Lung (tissue), 12 donors: Measurements from ENCODE around the gene CD200. TPM values are rescaled to one million over a fixed set of nuclear protein-coding genes. Genes with fewer than 3 reads are reported as not detected.
A peak's percentile ranks its signal among the peaks of the same experiment; 100 is the strongest.

Experiments
- ATAC-seq: fragments of 200-7000 bp; cut with Tn5 transposase; one replicate; pipeline ENCODE4 v1.9.1; 2020; ENCODE audit warnings: moderate number of reproducible peaks; ENCODE audit not compliant: insufficient read depth, low FRiP score
- DNase-seq, 3 donors: peaks; one replicate each; pipeline ENCODE4 v3.0.0-alpha.2; 2013 to 2017
- H3K27ac ChIP-seq, 2 donors: one replicate each; pipeline ENCODE4 v1.5.1; 2013; ENCODE audit warnings: mild to moderate bottlenecking in 2 of 2, moderate library complexity in 2 of 2, control low read depth in 1 of 2, inconsistent platforms in 1 of 2, low read depth in 1 of 2, low read length in 1 of 2
- H3K27me3 ChIP-seq, 3 donors: one replicate each; pipeline ENCODE4 v1.5.1; 2013; ENCODE audit warnings: low read length in 2 of 3; ENCODE audit not compliant: control insufficient read depth in 3 of 3, insufficient read depth in 3 of 3
- H3K36me3 ChIP-seq, 4 donors: one replicate each; pipeline ENCODE4 v1.5.1; 2013; ENCODE audit warnings: low read length in 4 of 4, mild to moderate bottlenecking in 1 of 4, moderate library complexity in 1 of 4; ENCODE audit not compliant: control insufficient read depth in 4 of 4, insufficient read depth in 4 of 4
- H3K4me1 ChIP-seq, 5 donors: one replicate each; pipeline ENCODE4 v1.5.1; 2013; ENCODE audit warnings: low read length in 5 of 5, mild to moderate bottlenecking in 2 of 5, moderate library complexity in 1 of 5; ENCODE audit not compliant: control insufficient read depth in 5 of 5, insufficient read depth in 5 of 5
- H3K4me3 ChIP-seq: one replicate; pipeline ENCODE4 v1.5.1; 2013; ENCODE audit warnings: mild to moderate bottlenecking, control low read depth, moderate library complexity
- H3K9ac ChIP-seq, 2 donors: one replicate each; pipeline ENCODE4 v1.5.1; 2013; ENCODE audit warnings: low read length in 2 of 2, control low read depth in 1 of 2; ENCODE audit not compliant: insufficient read depth in 1 of 2
- H3K9me3 ChIP-seq, 4 donors: one replicate each; pipeline ENCODE4 v1.5.1; 2013; ENCODE audit warnings: low read length in 3 of 4, mild to moderate bottlenecking in 1 of 4, moderate library complexity in 1 of 4; ENCODE audit not compliant: control insufficient read depth in 4 of 4, insufficient read depth in 3 of 4
- CTCF ChIP-seq: IDR thresholded peaks from 2 replicates; pipeline ENCODE4 v1.5.1; 2012; ENCODE audit warnings: mild to moderate bottlenecking; ENCODE audit errors: control extremely low read depth, extremely low read depth
- WGBS, 2 donors: extraction: QIAGEN DNeasy Blood & Tissue Kit; methylation state at CpG; one replicate each; pipeline ENCODE4 v1.1.7; 2013; 5-methylcytosine and 5-hydroxymethylcytosine counted together
- polyA plus RNA-seq, 2 donors: library from polyadenylated mRNA; stranded (reverse); fragments of 200-250 nt; gene quantifications; one replicate each; pipeline ENCODE4 v1.2.1, GENCODE V29; 2013
- total RNA-seq, 2 donors: library from RNA; depleted of rRNA in 1 of 2; stranded (reverse); fragments of >200 nt in 1 of 2; gene quantifications; one replicate each; pipeline ENCODE4 v1.2.1, GENCODE V29; 2014 to 2021
- donor health status: control.
- donor health status: control.
- donor health status: Bipolar disorder and iron deficiency.
- donor health status: healthy.
- donor health status: DM: yes; HTN: yes; CAD: no.

CD200 gene
- total and polyA plus RNA-seq, 4 donors, result 4.6 to 21.6 (median 6.0) TPM

- Histone ChIP-seq H3K36me3 (no peaks in the 10 kb centered on the region), H3K27me3 (no peaks in the 10 kb centered on the region), H3K27ac (no peak overlapping the region), H3K9ac (no peak overlapping the region), H3K4me1 (peaks cover 0 to 41% (median 9%) of the 10 kb centered on the region in 5 donors), H3K9me3 (no peaks in the 10 kb centered on the region), H3K4me3 (no peak overlapping the region)
- no peak for ATAC-seq
- WGBS, 2 donors, result 40 to 64% methylated on average over 4 of the region's 4 CpGs
- no peak for DNase-seq
- TF ChIP-seq CTCF, result no peak
These were observed 40.5 kb downstream of the CD200 start for GRCh38 chr3:112373476-112373875.

- Histone ChIP-seq H3K36me3 (no peaks in the 10 kb centered on the region), H3K9me3 (no peaks in the 10 kb centered on the region), H3K9ac (no peak overlapping the region), H3K27ac (peak overlapping the region in 1 of 2 donors; percentile 45), H3K4me3 (no peak overlapping the region), H3K4me1 (peaks cover 0 to 45% (median 9%) of the 10 kb centered on the region in 5 donors), H3K27me3 (no peaks in the 10 kb centered on the region)
- WGBS, 2 donors, result 78 to 87% methylated on average over 2 of the region's 2 CpGs
- DNase-seq (no peak), ATAC-seq (no peak)
- no peak for TF ChIP-seq CTCF
These were observed 41.0 kb downstream of the CD200 start for GRCh38 chr3:112373924-112374323.

DNA sequence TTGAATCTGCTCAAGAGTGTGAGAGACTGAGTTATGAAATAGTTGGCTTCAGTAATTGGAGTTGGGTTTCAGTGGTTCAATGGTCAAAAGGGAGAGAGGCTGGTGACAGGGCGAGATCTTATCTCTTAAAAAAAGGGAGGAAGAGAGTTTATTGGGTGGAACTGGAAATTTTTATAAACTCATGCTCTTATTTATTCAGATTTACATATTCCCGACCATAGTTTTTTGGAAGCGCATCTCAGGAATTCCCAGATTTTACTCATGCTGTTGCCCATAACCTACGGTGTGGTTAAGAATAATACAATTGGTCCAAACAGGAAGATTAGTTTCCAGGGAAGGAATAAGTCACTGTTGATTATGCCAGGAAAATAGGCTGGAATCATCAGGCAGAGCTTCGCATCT lies 41.4 kb downstream of the CD200 start:
- Histone ChIP-seq H3K36me3 (no peaks in the 10 kb centered on the region), H3K4me3 (no peak overlapping the region), H3K27me3 (no peaks in the 10 kb centered on the region), H3K9ac (no peak overlapping the region), H3K27ac (peak overlapping the region in 1 of 2 donors; percentile 45), H3K4me1 (peaks cover 0 to 49% (median 9%) of the 10 kb centered on the region in 5 donors), H3K9me3 (no peaks in the 10 kb centered on the region)
- 70% methylated on average over 5 of the region's 5 CpGs for WGBS, 2 donors
- DNase-seq, result no peak
- TF ChIP-seq CTCF, result no peak
- no peak for ATAC-seq

DNA sequence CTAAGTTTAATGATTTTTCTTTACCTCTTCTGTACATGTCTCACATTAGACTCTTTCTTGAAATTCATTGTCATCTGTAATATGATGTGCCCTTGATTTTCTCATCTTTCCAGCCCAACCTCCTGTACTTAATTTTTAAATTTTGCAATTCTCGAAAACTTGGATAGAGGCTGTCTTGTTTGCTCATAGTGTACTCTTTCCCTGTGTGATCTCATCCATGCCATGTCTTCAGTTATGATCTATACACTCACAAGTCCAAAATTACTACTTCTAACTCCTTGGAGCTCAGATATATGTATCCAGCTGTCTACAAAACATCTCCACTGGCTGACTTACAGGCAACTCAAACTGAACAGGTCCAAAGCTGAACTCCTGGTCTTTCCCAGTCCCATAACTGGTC lies 42.2 kb downstream of the CD200 start:
- Histone ChIP-seq H3K4me1 (peaks cover 0 to 49% (median 9%) of the 10 kb centered on the region in 5 donors), H3K4me3 (no peak overlapping the region), H3K36me3 (no peaks in the 10 kb centered on the region), H3K27ac (no peak overlapping the region), H3K27me3 (no peaks in the 10 kb centered on the region), H3K9me3 (no peaks in the 10 kb centered on the region), H3K9ac (no peak overlapping the region)
- WGBS, 2 donors, result 95% methylated on average over 1 of the region's 1 CpG
- no peak for DNase-seq
- TF ChIP-seq CTCF, result no peak
- ATAC-seq, result no peak
